ENCODE measurements around the gene CEP78. TPM values are rescaled to one million over a fixed set of nuclear protein-coding genes. Genes with fewer than 3 reads are reported as not detected.
A peak's percentile ranks its signal among the peaks of the same experiment; 100 is the strongest.

Gene CEP78, protein sequence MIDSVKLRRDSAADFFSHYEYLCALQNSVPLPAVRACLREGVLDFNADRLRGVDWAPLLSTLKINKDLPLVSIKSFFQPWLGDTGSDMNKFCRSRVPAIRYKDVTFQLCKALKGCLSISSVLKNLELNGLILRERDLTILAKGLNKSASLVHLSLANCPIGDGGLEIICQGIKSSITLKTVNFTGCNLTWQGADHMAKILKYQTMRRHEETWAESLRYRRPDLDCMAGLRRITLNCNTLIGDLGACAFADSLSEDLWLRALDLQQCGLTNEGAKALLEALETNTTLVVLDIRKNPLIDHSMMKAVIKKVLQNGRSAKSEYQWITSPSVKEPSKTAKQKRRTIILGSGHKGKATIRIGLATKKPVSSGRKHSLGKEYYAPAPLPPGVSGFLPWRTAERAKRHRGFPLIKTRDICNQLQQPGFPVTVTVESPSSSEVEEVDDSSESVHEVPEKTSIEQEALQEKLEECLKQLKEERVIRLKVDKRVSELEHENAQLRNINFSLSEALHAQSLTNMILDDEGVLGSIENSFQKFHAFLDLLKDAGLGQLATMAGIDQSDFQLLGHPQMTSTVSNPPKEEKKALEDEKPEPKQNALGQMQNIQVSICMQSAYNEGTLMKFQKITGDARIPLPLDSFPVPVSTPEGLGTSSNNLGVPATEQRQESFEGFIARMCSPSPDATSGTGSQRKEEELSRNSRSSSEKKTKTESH
- total RNA-seq (2022): 13.7 and 17.8 TPM in 2 replicates
- Bru-seq, nascent RNA: percentile 51 among the genes with signal in this experiment
- percentile 63 among the genes with signal in this experiment for BruChase-seq, experiment 1, labeled RNA remaining after a 6-hour chase
- BruChase-seq, experiment 2, labeled RNA remaining after a 2-hour chase: percentile 63 among the genes with signal in this experiment
- long read RNA-seq, full-length matches to known transcripts: 21 of 27 reads
- long read RNA-seq, partial matches to known transcripts: 0 of 27 reads
- long read RNA-seq, other reads (novel, unspliced or antisense): 6 of 27 reads

DNA sequence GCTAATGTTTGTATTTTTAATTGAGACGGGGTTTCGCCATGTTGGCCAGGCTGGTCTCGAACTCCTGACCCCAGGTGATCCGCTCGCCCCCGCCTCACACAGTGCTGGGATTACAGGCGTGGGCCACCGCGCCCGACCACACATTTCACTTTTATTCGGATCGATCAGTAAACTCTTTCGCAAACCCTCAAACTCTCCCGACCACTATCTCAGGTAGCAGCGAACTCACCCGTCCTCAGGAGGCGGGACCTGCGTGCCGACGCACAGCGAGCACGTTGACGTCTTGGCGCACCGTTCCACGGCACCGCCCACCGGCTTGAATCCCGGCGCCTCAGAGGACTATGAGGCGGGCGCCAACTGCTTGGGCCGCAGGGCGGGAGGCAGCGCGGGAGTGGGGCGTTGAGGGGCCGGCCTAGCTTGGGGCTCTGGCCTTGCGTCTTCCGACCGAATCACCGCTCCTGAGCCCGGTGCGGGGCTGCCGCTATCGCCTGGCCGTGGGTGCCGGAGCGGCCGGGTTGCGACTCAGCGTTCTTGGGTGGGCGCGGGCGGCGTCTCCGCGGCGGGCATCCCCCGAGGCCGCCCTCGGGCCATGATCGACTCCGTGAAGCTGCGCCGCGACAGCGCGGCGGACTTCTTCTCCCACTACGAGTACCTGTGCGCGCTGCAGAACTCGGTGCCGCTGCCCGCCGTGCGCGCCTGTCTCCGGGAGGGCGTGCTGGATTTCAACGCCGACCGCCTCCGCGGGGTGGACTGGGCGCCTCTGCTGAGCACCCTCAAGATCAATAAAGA, at the start of gene CEP78:
Gene CEP78 (plus strand): TSS at position 314 of the 789 bp plus-strand sequence. CDS start 276 bp downstream, at position 590.
- TF ChIP-seq, protein P1, sequence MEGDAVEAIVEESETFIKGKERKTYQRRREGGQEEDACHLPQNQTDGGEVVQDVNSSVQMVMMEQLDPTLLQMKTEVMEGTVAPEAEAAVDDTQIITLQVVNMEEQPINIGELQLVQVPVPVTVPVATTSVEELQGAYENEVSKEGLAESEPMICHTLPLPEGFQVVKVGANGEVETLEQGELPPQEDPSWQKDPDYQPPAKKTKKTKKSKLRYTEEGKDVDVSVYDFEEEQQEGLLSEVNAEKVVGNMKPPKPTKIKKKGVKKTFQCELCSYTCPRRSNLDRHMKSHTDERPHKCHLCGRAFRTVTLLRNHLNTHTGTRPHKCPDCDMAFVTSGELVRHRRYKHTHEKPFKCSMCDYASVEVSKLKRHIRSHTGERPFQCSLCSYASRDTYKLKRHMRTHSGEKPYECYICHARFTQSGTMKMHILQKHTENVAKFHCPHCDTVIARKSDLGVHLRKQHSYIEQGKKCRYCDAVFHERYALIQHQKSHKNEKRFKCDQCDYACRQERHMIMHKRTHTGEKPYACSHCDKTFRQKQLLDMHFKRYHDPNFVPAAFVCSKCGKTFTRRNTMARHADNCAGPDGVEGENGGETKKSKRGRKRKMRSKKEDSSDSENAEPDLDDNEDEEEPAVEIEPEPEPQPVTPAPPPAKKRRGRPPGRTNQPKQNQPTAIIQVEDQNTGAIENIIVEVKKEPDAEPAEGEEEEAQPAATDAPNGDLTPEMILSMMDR (IDR thresholded peaks at IDR 0.05; ENCODE audit: unreplicated experiment): no peak
- peaks cover 16% of the 10 kb centered on the region for H3K4me1 Mint-ChIP-seq (ENCODE audit: insufficient read depth, unreplicated experiment)
- DNase-seq (ENCODE audit: unreplicated experiment): peak; percentile 93
- peaks cover 12% of the 10 kb centered on the region for H3K36me3 Mint-ChIP-seq (ENCODE audit: insufficient read depth, unreplicated experiment)
- intact Hi-C loops (cut with micrococcal nuclease): loop anchor here (10.0 kb wide), 2 partner anchors 201 to 261 kb away; partner anchors contain the start of gene GNAQ
- ChIA-PET POLR2A (interaction anchor here (0.6 to 4.9 kb wide), 12 partner anchors 13 to 748 kb away, joined by 3 to 41 read pairs (median 4); partner anchors contain the start of gene PSAT1), CTCF (interaction anchor here (0.5 to 4.8 kb wide), 10 partner anchors 10 to 259 kb away, joined by 3 to 95 read pairs (median 6); partner anchors contain the start of gene PSAT1)
- peak within 1 kb of the TSS; percentile 93 for H3K4me3 Mint-ChIP-seq (ENCODE audit: unreplicated experiment)
- H3K9me3 Mint-ChIP-seq (ENCODE audit: unreplicated experiment): no peaks in the 10 kb centered on the region
- H3K27ac Mint-ChIP-seq (ENCODE audit: low read depth, unreplicated experiment): peak within 1 kb of the TSS; percentile 96
- no TSS peak for BruUV-seq (replicated peaks)
- no peaks in the 10 kb centered on the region for H3K27me3 Mint-ChIP-seq (ENCODE audit: insufficient read depth, unreplicated experiment)

DNA sequence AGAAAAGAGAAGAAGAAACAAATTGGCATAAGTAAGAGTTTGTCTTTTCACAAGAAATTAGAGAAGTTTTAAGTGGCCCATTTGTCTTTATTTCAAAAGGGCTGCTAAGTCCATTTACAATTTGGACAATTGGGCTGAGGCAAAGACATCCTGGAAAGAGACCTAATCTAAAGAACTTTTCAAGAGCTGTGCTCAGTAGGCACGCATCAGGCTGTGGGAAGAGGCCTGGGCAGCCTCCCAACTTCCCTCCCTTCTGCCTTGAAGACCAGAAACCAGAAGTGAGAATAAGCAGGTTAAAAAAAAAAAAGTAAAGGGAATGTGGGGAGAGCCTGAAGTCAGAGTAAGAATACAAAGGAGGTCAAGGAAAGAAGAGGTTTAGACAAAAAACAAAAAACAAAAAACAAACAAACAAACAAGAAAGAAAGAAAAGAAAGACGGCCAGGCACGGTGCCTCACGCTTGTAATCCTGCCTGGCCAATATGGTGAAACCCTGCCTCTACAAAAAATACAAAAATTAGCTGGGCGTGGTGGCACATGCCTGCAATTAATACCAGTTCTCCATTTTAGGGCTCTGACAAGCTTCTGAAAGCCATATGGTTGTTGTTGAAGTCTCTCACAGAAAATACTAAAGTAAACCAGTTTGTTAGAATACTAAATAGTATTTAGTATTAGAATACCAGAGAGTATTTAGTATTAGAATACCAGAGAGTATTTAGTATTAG, 48.0 kb upstream of the CEP78 start:
- TF ChIP-seq, protein P1 (IDR thresholded peaks at IDR 0.05; ENCODE audit: unreplicated experiment): no peak
- Mint-ChIP-seq H3K4me1 (ENCODE audit: insufficient read depth, unreplicated experiment) (no peaks in the 10 kb centered on the region), H3K4me3 (ENCODE audit: unreplicated experiment) (no peak overlapping the region), H3K9me3 (ENCODE audit: unreplicated experiment) (no peaks in the 10 kb centered on the region), H3K27ac (ENCODE audit: low read depth, unreplicated experiment) (no peak overlapping the region), H3K36me3 (ENCODE audit: insufficient read depth, unreplicated experiment) (no peaks in the 10 kb centered on the region), H3K27me3 (ENCODE audit: insufficient read depth, unreplicated experiment) (no peaks in the 10 kb centered on the region)
- CTCF ChIA-PET: interaction anchor here (1.0 kb wide), 1 partner anchor 171 kb away, joined by 4 read pairs; no protein-coding TSS in a partner anchor
- no peak for DNase-seq (ENCODE audit: unreplicated experiment)
- intact Hi-C loops (cut with micrococcal nuclease): no loop called here
- POLR2A ChIA-PET: no interaction called here
- BruUV-seq (replicated peaks): no TSS peak

DNA sequence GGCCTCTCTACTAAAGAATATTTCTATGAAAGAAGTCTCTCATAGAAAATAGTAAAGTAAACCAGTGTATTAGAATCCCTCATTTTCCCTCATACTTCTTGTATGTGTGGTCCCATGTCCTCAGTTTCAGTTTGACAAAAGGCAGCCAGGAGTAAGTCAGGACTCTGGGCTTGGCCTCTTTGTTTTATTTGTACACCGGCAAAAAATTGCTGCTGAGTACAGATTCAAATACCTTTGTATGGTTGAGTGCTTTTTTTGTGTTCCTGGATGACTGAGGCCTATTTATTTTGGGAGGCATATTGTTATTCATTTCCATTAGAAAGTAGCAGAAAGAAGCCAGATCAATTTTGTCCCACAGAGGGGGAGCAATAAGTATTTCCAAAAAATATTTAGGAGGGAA, 47.3 kb upstream of the CEP78 start:
- no peaks in the 10 kb centered on the region for H3K9me3 Mint-ChIP-seq (ENCODE audit: unreplicated experiment)
- TF ChIP-seq, protein P1 (IDR thresholded peaks at IDR 0.05; ENCODE audit: unreplicated experiment): no peak
- H3K4me1 Mint-ChIP-seq (ENCODE audit: insufficient read depth, unreplicated experiment): no peaks in the 10 kb centered on the region
- no peaks in the 10 kb centered on the region for H3K36me3 Mint-ChIP-seq (ENCODE audit: insufficient read depth, unreplicated experiment)
- H3K27ac Mint-ChIP-seq (ENCODE audit: low read depth, unreplicated experiment): no peak overlapping the region
- DNase-seq (ENCODE audit: unreplicated experiment): no peak
- intact Hi-C loops (cut with micrococcal nuclease): no loop called here
- ChIA-PET POLR2A (no interaction called here), CTCF (interaction anchor here (0.7 kb wide), 1 partner anchor 1912 kb away, joined by 3 read pairs; no protein-coding TSS in a partner anchor)
- no TSS peak for BruUV-seq (replicated peaks)
- H3K27me3 Mint-ChIP-seq (ENCODE audit: insufficient read depth, unreplicated experiment): peaks cover 4% of the 10 kb centered on the region
- H3K4me3 Mint-ChIP-seq (ENCODE audit: unreplicated experiment): no peak overlapping the region

Measured in MCF 10A (cell line).